Esophagus muscularis mucosa (tissue), 4 donors: Measurements from ENCODE around the gene C16orf90. TPM values are rescaled to one million over a fixed set of nuclear protein-coding genes. Genes with fewer than 3 reads are reported as not detected.

Source experiments
- DNase-seq: peaks from one replicate; pipeline ENCODE4 v3.0.0-alpha.2; 2017; ENCODE audit errors: extremely low spot score
- H3K27ac ChIP-seq, 4 donors: fragments of 200-600 bp; sonication (generic); replicated peaks in 1 of 4; 1 replicate in 3 of 4; 2 replicates in 1 of 4; pipeline ENCODE4 v1.5.1; 2016 to 2019; ENCODE audit warnings: mild to moderate bottlenecking in 1 of 4
- H3K27me3 ChIP-seq, 4 donors: fragments of 200-600 bp; sonication (generic); one replicate each; pipeline versions ENCODE4 v1.5.1 to v1.6.0; 2016 to 2019
- H3K36me3 ChIP-seq, 4 donors: fragments of 200-600 bp; sonication (generic); one replicate each; pipeline ENCODE4 v1.5.1; 2016 to 2019
- H3K4me1 ChIP-seq, 4 donors: fragments of 200-600 bp; sonication (generic); one replicate each; pipeline ENCODE4 v1.5.1; 2016 to 2019
- H3K4me3 ChIP-seq, 4 donors: fragments of 200-600 bp; sonication (generic); 1 replicate in 2 of 4; 2 replicates in 2 of 4; pipeline ENCODE4 v1.5.1; 2016 to 2019; ENCODE audit warnings: mild to moderate bottlenecking in 4 of 4, moderate library complexity in 1 of 4
- H3K9me3 ChIP-seq, 4 donors: fragments of 200-600 bp; sonication (generic); 1 replicate in 3 of 4; 2 replicates in 1 of 4; pipeline ENCODE4 v1.5.1; 2016 to 2019
- CTCF ChIP-seq, 3 experiments: fragments of 200-600 bp in 2 of 3; fragments of 450-650 bp in 1 of 3; sonication (generic) in 2 of 3; IDR thresholded peaks; one replicate each; pipeline ENCODE4 v1.5.1; 2017 to 2019; ENCODE audit warnings: antibody characterized with exemption in 3 of 3, mild to moderate bottlenecking in 2 of 3, moderate library complexity in 1 of 3
- EP300 ChIP-seq: sonication (generic); formaldehyde crosslinking; IDR thresholded peaks from one replicate; pipeline ENCODE4 v1.6.1; 2017; ENCODE audit warnings: antibody characterized with exemption
- POLR2A ChIP-seq: fragments of 450-650 bp; IDR thresholded peaks from one replicate; pipeline ENCODE4 v1.6.1; 2017; ENCODE audit warnings: antibody characterized with exemption, moderate library complexity, mild to moderate bottlenecking, low read depth
- POLR2AphosphoS5 ChIP-seq, 2 donors: sonication (generic); formaldehyde crosslinking; IDR thresholded peaks; one replicate each; pipeline ENCODE4 v1.6.1; 2017; ENCODE audit warnings: antibody characterized with exemption in 2 of 2
- WGBS: methylation state at CpG from one replicate; pipeline ENCODE4 v1.1.5; 2018; 5-methylcytosine and 5-hydroxymethylcytosine counted together
- intact Hi-C: fragments of 100-400 bp; cut with DNase I; formaldehyde crosslinking; loops from one replicate; pipeline ENCODE4 v1.15.1; 2023
- total RNA-seq, 4 donors: library from RNA; depleted of rRNA; stranded (reverse); fragments of >200 nt; gene quantifications; one replicate each; pipeline versions ENCODE4 v1.1.0 to v1.2.1, GENCODE V29; 2016

C16orf90 gene
- total RNA-seq, 4 donors from 2014 or later, result not detected

- H3K4me3 ChIP-seq, result no peak overlapping the region
- H3K9me3 ChIP-seq, result no peaks in the 10 kb centered on the region
- no peak overlapping the region for H3K27ac ChIP-seq
- H3K27me3 ChIP-seq, result no peaks in the 10 kb centered on the region
- WGBS, result 94% methylated on average over 5 of the region's 5 CpGs
- intact Hi-C loops, result no loop called here
- no peak for DNase-seq
- H3K4me1 ChIP-seq, result peaks cover 0 to 10% (median 5%) of the 10 kb centered on the region in 4 donors
- H3K36me3 ChIP-seq, result peaks cover 31 to 85% (median 64%) of the 10 kb centered on the region in 4 donors
- TF ChIP-seq CTCF (IDR thresholded peaks at IDR 0.05), result no peak
These were observed 30.7 kb upstream of the C16orf90 start for GRCh38 chr16:3525951-3526350.

DNA sequence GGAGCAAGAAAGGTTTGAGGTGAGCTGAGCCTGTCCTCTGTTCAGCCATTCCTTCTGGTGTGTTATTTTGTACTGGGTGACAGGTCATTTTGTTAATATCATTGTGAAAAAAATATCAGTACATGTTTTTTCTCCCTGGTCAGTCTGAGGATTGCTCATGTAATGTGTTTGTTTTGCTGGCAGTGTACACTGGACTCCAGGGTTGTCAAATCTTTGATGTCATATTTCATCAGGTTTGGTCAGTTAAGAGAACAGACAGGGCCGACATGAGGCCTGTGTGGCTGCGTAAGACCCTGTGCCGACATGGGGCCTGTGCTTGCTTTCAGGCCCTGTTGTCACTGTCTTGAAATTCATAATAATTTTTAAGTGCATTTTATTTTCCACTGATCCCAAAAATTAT lies 28.0 kb upstream of the C16orf90 start:
- Histone ChIP-seq H3K27ac (no peak overlapping the region), H3K9me3 (no peaks in the 10 kb centered on the region), H3K27me3 (no peaks in the 10 kb centered on the region), H3K4me3 (no peak overlapping the region), H3K4me1 (peaks cover 0 to 20% (median 13%) of the 10 kb centered on the region in 4 donors), H3K36me3 (peaks cover 41 to 92% (median 72%) of the 10 kb centered on the region in 4 donors)
- no peak for DNase-seq
- 94% methylated on average over 3 of the region's 3 CpGs for WGBS
- intact Hi-C loops, result no loop called here
- TF ChIP-seq POLR2AphosphoS5 (IDR thresholded peaks at IDR 0.05) (no peak), EP300 (no peak), CTCF (IDR thresholded peaks at IDR 0.05) (no peak)

DNA sequence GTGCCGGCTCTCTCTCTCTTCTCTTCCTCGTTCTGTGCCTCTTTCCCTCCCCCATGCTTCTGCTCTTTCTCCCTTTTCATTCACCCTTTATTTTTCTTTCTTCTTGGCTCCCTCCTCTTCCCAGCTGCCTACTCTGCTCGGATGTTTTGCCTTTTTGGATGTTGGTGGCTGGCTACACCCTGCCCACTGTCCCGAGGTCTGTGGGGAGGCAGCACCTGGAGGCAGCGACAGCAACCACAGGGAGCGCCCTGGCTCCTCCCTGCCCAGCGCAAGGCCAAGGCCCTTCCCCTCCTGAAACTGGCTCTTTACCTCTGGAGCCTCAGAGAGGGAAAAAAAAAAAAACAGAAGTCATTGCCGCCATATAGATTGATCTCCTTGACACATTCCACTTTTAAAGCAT lies 25.6 kb upstream of the C16orf90 start:
- peak overlapping the region; percentile 60 to 72 (median 62) for H3K27ac ChIP-seq
- DNase-seq, result no peak
- no peaks in the 10 kb centered on the region for H3K9me3 ChIP-seq
- H3K4me3 ChIP-seq, result no peak overlapping the region
- intact Hi-C loops, result no loop called here
- WGBS, result 37% methylated on average over 8 of the region's 8 CpGs
- peaks cover 0 to 15% (median 9%) of the 10 kb centered on the region in 4 donors for H3K4me1 ChIP-seq
- TF ChIP-seq CTCF (IDR thresholded peaks at IDR 0.05), result peak in 1 of 3 experiments; percentile 10
- TF ChIP-seq POLR2A, result no peak
- no peak for TF ChIP-seq EP300
- no peak for TF ChIP-seq POLR2AphosphoS5 (IDR thresholded peaks at IDR 0.05)
- H3K27me3 ChIP-seq, result no peaks in the 10 kb centered on the region
- peaks cover 41 to 96% (median 83%) of the 10 kb centered on the region in 4 donors for H3K36me3 ChIP-seq

DNA sequence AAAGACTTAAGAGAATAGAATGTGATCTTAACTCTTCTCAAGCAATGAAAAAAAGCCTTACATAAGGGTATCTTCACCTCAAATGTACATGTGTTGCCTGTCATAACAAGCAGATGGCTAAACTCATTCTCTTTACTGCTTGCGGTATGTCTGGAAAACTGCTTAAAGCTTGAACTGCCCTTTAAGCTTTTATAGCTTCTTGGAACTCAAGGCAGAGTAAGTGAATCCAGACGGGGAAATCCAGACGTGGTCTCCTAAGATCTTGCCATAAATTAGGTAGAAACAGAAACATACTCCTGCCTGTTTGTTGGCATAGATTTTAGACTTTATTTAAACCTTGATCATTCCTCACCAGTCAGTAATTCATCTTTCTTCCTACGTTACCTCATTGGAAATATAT lies 25.1 kb upstream of the C16orf90 start:
- H3K36me3 ChIP-seq, result peaks cover 36 to 96% (median 83%) of the 10 kb centered on the region in 4 donors
- no peak overlapping the region for H3K4me3 ChIP-seq
- intact Hi-C loops, result no loop called here
- TF ChIP-seq POLR2A, result no peak
- TF ChIP-seq CTCF (IDR thresholded peaks at IDR 0.05), result no peak
- TF ChIP-seq POLR2AphosphoS5 (IDR thresholded peaks at IDR 0.05), result no peak
- TF ChIP-seq EP300, result no peak
- H3K27me3 ChIP-seq, result no peaks in the 10 kb centered on the region
- peak overlapping the region; percentile 60 to 72 (median 62) for H3K27ac ChIP-seq
- DNase-seq, result no peak
- H3K9me3 ChIP-seq, result no peaks in the 10 kb centered on the region
- 47% methylated on average over 4 of the region's 4 CpGs for WGBS
- peaks cover 0 to 15% (median 9%) of the 10 kb centered on the region in 4 donors for H3K4me1 ChIP-seq

DNA sequence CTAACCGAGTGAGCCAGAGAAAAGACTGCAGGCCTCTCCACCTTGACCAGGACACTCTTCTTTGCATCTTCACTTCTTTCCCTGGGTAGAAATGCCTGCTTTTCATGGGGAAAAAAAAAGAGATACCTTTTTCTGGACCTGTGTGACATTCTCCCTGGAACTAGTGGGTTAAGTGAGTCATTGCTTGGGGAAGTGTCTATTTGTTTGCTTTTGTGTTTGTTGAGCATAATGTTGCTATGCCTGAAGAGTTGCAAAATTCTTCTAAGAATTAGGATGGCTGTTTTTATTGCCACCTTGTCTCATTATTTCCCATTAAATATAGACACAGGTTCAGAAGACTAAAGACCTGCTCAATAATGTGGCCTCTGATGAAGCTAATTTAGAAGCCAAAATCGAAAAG lies 24.3 kb upstream of the C16orf90 start:
- Histone ChIP-seq H3K36me3 (peaks cover 32 to 94% (median 82%) of the 10 kb centered on the region in 4 donors), H3K27me3 (no peaks in the 10 kb centered on the region), H3K4me3 (no peak overlapping the region), H3K27ac (peak overlapping the region in 1 of 4 donors; percentile 63), H3K9me3 (no peaks in the 10 kb centered on the region), H3K4me1 (peaks cover 0 to 15% (median 9%) of the 10 kb centered on the region in 4 donors)
- TF ChIP-seq POLR2A, result no peak
- TF ChIP-seq CTCF (IDR thresholded peaks at IDR 0.05), result no peak
- TF ChIP-seq POLR2AphosphoS5 (IDR thresholded peaks at IDR 0.05), result no peak
- TF ChIP-seq EP300, result no peak
- intact Hi-C loops, result no loop called here
- WGBS, result 93% methylated on average over 2 of the region's 2 CpGs
- DNase-seq, result no peak
